ENCODE data around the gene CAMK4. TPM values are rescaled to one million over a fixed set of nuclear protein-coding genes. Genes with fewer than 3 reads are reported as not detected.

Gene CAMK4
- total RNA-seq, 4 donors from 2014 or later: 0.45 to 2.5 (median 1.4) TPM

- intact Hi-C loops (cut with DNase I): no loop called here
- H3K36me3 ChIP-seq: no peaks in the 10 kb centered on the region
- no peaks in the 10 kb centered on the region for H3K4me1 ChIP-seq
- 44 to 45% methylated on average over 3 of the region's 3 CpGs for WGBS, 2 donors
- no peaks in the 10 kb centered on the region for H3K9me3 ChIP-seq
- DNase-seq: no peak
- TF ChIP-seq CTCF (IDR thresholded peaks at IDR 0.05) (peak in 1 of 6 experiments; percentile 22), POLR2A (IDR thresholded peaks at IDR 0.05) (no peak)
- no peaks in the 10 kb centered on the region for H3K27me3 ChIP-seq
- H3K4me3 ChIP-seq (replicated peaks in 1 of 3): no peak overlapping the region
- H3K27ac ChIP-seq: no peak overlapping the region
These were observed 237.1 kb downstream of the CAMK4 start for GRCh38 chr5:111461255-111461671.

- H3K4me3 ChIP-seq (replicated peaks in 1 of 3): no peak overlapping the region
- H3K27ac ChIP-seq: no peak overlapping the region
- WGBS, 2 donors: 85 to 89% methylated on average over 2 of the region's 2 CpGs
- H3K9me3 ChIP-seq: no peaks in the 10 kb centered on the region
- no peak for TF ChIP-seq CTCF (IDR thresholded peaks at IDR 0.05)
- no peak for TF ChIP-seq POLR2A (IDR thresholded peaks at IDR 0.05)
- H3K27me3 ChIP-seq: no peaks in the 10 kb centered on the region
- H3K36me3 ChIP-seq: no peaks in the 10 kb centered on the region
- intact Hi-C loops (cut with DNase I): no loop called here
- H3K4me1 ChIP-seq: no peaks in the 10 kb centered on the region
- no peak for DNase-seq
These were observed 237.8 kb downstream of the CAMK4 start for GRCh38 chr5:111461934-111462333.

GRCh38 chr5:111463311-111463710, 239.1 kb downstream of the CAMK4 start:
- Histone ChIP-seq H3K4me3 (replicated peaks in 1 of 3) (no peak overlapping the region), H3K4me1 (no peaks in the 10 kb centered on the region), H3K27ac (no peak overlapping the region), H3K9me3 (no peaks in the 10 kb centered on the region), H3K36me3 (no peaks in the 10 kb centered on the region), H3K27me3 (no peaks in the 10 kb centered on the region)
- intact Hi-C loops (cut with DNase I): no loop called here
- no peak for DNase-seq
- TF ChIP-seq POLR2A (IDR thresholded peaks at IDR 0.05): no peak
- no peak for TF ChIP-seq CTCF (IDR thresholded peaks at IDR 0.05)

GRCh38 chr5:111469293-111469896, 245.2 kb downstream of the CAMK4 start:
- Histone ChIP-seq H3K4me1 (no peaks in the 10 kb centered on the region), H3K4me3 (replicated peaks in 1 of 3) (no peak overlapping the region), H3K36me3 (no peaks in the 10 kb centered on the region), H3K27me3 (no peaks in the 10 kb centered on the region), H3K27ac (no peak overlapping the region), H3K9me3 (no peaks in the 10 kb centered on the region)
- no peak for DNase-seq
- intact Hi-C loops (cut with DNase I): no loop called here
- TF ChIP-seq POLR2A (IDR thresholded peaks at IDR 0.05) (no peak), CTCF (IDR thresholded peaks at IDR 0.05) (no peak)
- WGBS, 2 donors: 67 to 71% methylated on average over 2 of the region's 2 CpGs

- no peaks in the 10 kb centered on the region for H3K27me3 ChIP-seq
- intact Hi-C loops (cut with DNase I): no loop called here
- H3K4me3 ChIP-seq (replicated peaks in 1 of 3): no peak overlapping the region
- 48 to 61% methylated on average over 2 of the region's 2 CpGs for WGBS, 2 donors
- no peaks in the 10 kb centered on the region for H3K4me1 ChIP-seq
- TF ChIP-seq POLR2A (IDR thresholded peaks at IDR 0.05): no peak
- no peak for TF ChIP-seq CTCF (IDR thresholded peaks at IDR 0.05)
- DNase-seq: no peak
- no peaks in the 10 kb centered on the region for H3K9me3 ChIP-seq
- H3K27ac ChIP-seq: no peak overlapping the region
- H3K36me3 ChIP-seq: no peaks in the 10 kb centered on the region
These were observed 245.7 kb downstream of the CAMK4 start for GRCh38 chr5:111469903-111470302.

Measured in thyroid gland (tissue), 4 donors.